Ishikawa (cell line): ENCODE measurements around the gene NOL9.
A peak's percentile ranks its signal among the peaks of the same experiment; 100 is the strongest.

Source experiments
- CEBPB ChIP-seq: IDR thresholded peaks from 2 replicates; pipeline ENCODE4 v1.6.1; 2012
- CREB1 ChIP-seq: IDR thresholded peaks from 2 replicates; pipeline ENCODE4 v1.6.1; 2012; ENCODE audit warnings: low read depth
- EGR1 ChIP-seq: IDR thresholded peaks from 2 replicates; pipeline ENCODE4 v1.6.1; 2012
- EP300 ChIP-seq: IDR thresholded peaks from 2 replicates; pipeline ENCODE4 v1.6.1; 2012; ENCODE audit warnings: borderline replicate concordance
- FOXM1 ChIP-seq: IDR thresholded peaks from 2 replicates; pipeline ENCODE4 v1.6.1; 2012; ENCODE audit warnings: low read depth, borderline replicate concordance
- MAX ChIP-seq: IDR thresholded peaks from 2 replicates; pipeline ENCODE4 v1.6.1; 2012
- NFIC ChIP-seq: IDR thresholded peaks from 2 replicates; pipeline ENCODE4 v1.6.1; 2012
- RAD21 ChIP-seq: IDR thresholded peaks from 2 replicates; pipeline ENCODE4 v1.6.1; 2012; ENCODE audit warnings: low read depth
- REST ChIP-seq: IDR thresholded peaks from 2 replicates; pipeline ENCODE4 v1.6.1; 2012; ENCODE audit warnings: low read depth, mild to moderate bottlenecking
- TAF1 ChIP-seq: IDR thresholded peaks from 2 replicates; pipeline ENCODE4 v1.6.1; 2012; ENCODE audit warnings: low read depth, mild to moderate bottlenecking
- TCF12 ChIP-seq: IDR thresholded peaks from 2 replicates; pipeline ENCODE4 v1.6.1; 2012; ENCODE audit warnings: low read depth
- TEAD4 ChIP-seq: IDR thresholded peaks from 2 replicates; pipeline ENCODE4 v1.6.1; 2012
- YY1 ChIP-seq: IDR thresholded peaks from 2 replicates; pipeline ENCODE4 v1.6.1; 2012; ENCODE audit warnings: low read depth
- ZBTB7A ChIP-seq: IDR thresholded peaks from 2 replicates; pipeline ENCODE4 v1.6.1; 2012; ENCODE audit warnings: low read depth
- TF ChIP-seq, protein P1 (sequence below): IDR thresholded peaks from 2 replicates; pipeline ENCODE4 v1.6.1; 2012

Gene NOL9

GRCh38 chr1:6485168-6486101 is 68.9 kb downstream of the NOL9 start:
- TF ChIP-seq REST (no peak), CEBPB (no peak), EGR1 (0 out of 2 replicates have a peak, but pooled peaks have one; percentile 6), RAD21 (no peak), TCF12 (no peak), FOXM1 (no peak), TAF1 (no peak), EP300 (no peak), ZBTB7A (no peak; the same call in 1 of the 2 replicates), MAX (no peak), YY1 (peak; percentile 56; the same call in 1 of the 2 replicates), TEAD4 (no peak), NFIC (no peak)
- TF ChIP-seq, protein P1, sequence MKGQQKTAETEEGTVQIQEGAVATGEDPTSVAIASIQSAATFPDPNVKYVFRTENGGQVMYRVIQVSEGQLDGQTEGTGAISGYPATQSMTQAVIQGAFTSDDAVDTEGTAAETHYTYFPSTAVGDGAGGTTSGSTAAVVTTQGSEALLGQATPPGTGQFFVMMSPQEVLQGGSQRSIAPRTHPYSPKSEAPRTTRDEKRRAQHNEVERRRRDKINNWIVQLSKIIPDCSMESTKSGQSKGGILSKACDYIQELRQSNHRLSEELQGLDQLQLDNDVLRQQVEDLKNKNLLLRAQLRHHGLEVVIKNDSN, result no peak

- TF ChIP-seq ZBTB7A, result no peak
- no peak for TF ChIP-seq FOXM1
- no peak for TF ChIP-seq TEAD4
- TF ChIP-seq NFIC, result no peak
- TF ChIP-seq CEBPB, result no peak
- TF ChIP-seq MAX, result no peak
- no peak for TF ChIP-seq RAD21
- no peak for TF ChIP-seq REST
- no peak for TF ChIP-seq CREB1
- no peak for TF ChIP-seq TCF12
- TF ChIP-seq, protein P1, result no peak
- TF ChIP-seq EP300, result no peak
- no peak for TF ChIP-seq TAF1
- no peak for TF ChIP-seq EGR1
- TF ChIP-seq YY1, result no peak
Observed at GRCh38 chr1:6484826-6485167, 69.5 kb downstream of the NOL9 start.

GRCh38 chr1:6483761-6484117 is 70.6 kb downstream of the NOL9 start:
- TF ChIP-seq NFIC, result no peak
- TF ChIP-seq TAF1, result no peak
- TF ChIP-seq RAD21, result no peak
- no peak for TF ChIP-seq TCF12
- no peak for TF ChIP-seq YY1
- TF ChIP-seq CREB1, result no peak
- no peak for TF ChIP-seq EP300
- no peak for TF ChIP-seq ZBTB7A
- TF ChIP-seq CEBPB, result no peak
- TF ChIP-seq TEAD4, result no peak
- TF ChIP-seq REST, result no peak
- TF ChIP-seq, protein P1, result no peak
- TF ChIP-seq MAX, result no peak
- TF ChIP-seq FOXM1, result no peak
